Neural progenitor cell (in vitro differentiated cells): ENCODE measurements around the gene MYLK2. TPM values are rescaled to one million over a fixed set of nuclear protein-coding genes. Genes with fewer than 3 reads are reported as not detected.

ENCODE experiments used
- DNase-seq: peaks from one replicate; pipeline ENCODE4 v3.0.0-alpha.2; 2016; ENCODE audit warnings: low spot score
- H2AFZ ChIP-seq: fragments of 200-600 bp; sonication (generic); replicated peaks from 2 replicates; pipeline ENCODE4 v1.6.1; 2016; ENCODE audit warnings: antibody characterized with exemption
- H3F3A ChIP-seq: fragments of 200-600 bp; sonication (generic); 2 replicates; pipeline ENCODE4 v1.6.1; 2016; ENCODE audit warnings: antibody characterized with exemption, low read depth
- H3K27ac ChIP-seq: fragments of 200-600 bp; sonication (generic); 2 replicates; pipeline ENCODE4 v1.5.1; 2016; ENCODE audit warnings: mild to moderate bottlenecking
- H3K27me3 ChIP-seq: fragments of 200-600 bp; sonication (generic); 2 replicates; pipeline ENCODE4 v1.6.1; 2016; ENCODE audit warnings: mild to moderate bottlenecking, moderate library complexity
- H3K36me3 ChIP-seq: fragments of 200-600 bp; sonication (generic); 2 replicates; pipeline ENCODE4 v1.5.1; 2016
- H3K4me1 ChIP-seq: fragments of 200-600 bp; sonication (generic); 2 replicates; pipeline ENCODE4 v1.6.1; 2016; ENCODE audit warnings: mixed run types
- H3K4me2 ChIP-seq: fragments of 200-600 bp; sonication (generic); 2 replicates; pipeline ENCODE4 v1.6.1; 2016
- H3K4me3 ChIP-seq: fragments of 200-600 bp; sonication (generic); 2 replicates; pipeline ENCODE4 v1.5.1; 2016
- H3K79me2 ChIP-seq: fragments of 200-600 bp; sonication (generic); 2 replicates; pipeline ENCODE4 v1.6.1; 2016; ENCODE audit warnings: low read depth
- H3K9ac ChIP-seq: fragments of 200-600 bp; sonication (generic); 2 replicates; pipeline ENCODE4 v1.6.1; 2016
- H3K9me3 ChIP-seq: fragments of 200-600 bp; sonication (generic); 2 replicates; pipeline ENCODE4 v1.5.1; 2016; ENCODE audit warnings: low read depth
- H4K20me1 ChIP-seq: fragments of 200-600 bp; sonication (generic); 2 replicates; pipeline ENCODE4 v1.6.1; 2016; ENCODE audit warnings: low read depth
- H3K27ac Mint-ChIP-seq: 3 replicates; pipeline ENCODE4 v1.8.0; 2021; ENCODE audit warnings: mixed read lengths
- H3K27me3 Mint-ChIP-seq: 2 replicates; pipeline ENCODE4 v1.8.0; 2022; ENCODE audit warnings: low read depth, mild to moderate bottlenecking, inconsistent platforms, moderate library complexity, mixed read lengths; ENCODE audit not compliant: insufficient read depth
- H3K36me3 Mint-ChIP-seq: 3 replicates; pipeline ENCODE4 v1.8.0; 2021; ENCODE audit warnings: mixed read lengths
- H3K4me1 Mint-ChIP-seq: 3 replicates; pipeline ENCODE4 v1.8.0; 2021; ENCODE audit warnings: mixed read lengths
- H3K4me3 Mint-ChIP-seq: 3 replicates; pipeline ENCODE4 v1.8.0; 2021; ENCODE audit warnings: mild to moderate bottlenecking, moderate library complexity, mixed read lengths
- H3K9me3 Mint-ChIP-seq: 3 replicates; pipeline ENCODE4 v1.8.0; 2020; ENCODE audit warnings: mixed read lengths
- EZH2 ChIP-seq: fragments of 200-600 bp; sonication (generic); IDR thresholded peaks from 2 replicates; pipeline ENCODE4 v1.6.1; 2017; ENCODE audit warnings: antibody characterized with exemption, mild to moderate bottlenecking, moderate library complexity
- EZH2phosphoT487 ChIP-seq: fragments of 200-600 bp; sonication (generic); IDR thresholded peaks from 2 replicates; pipeline ENCODE4 v1.6.1; 2017; ENCODE audit warnings: antibody characterized with exemption
- total RNA-seq: library from RNA; depleted of rRNA; stranded (reverse); fragments of >200 nt; gene quantifications from 2 replicates; pipeline ENCODE4 v1.2.3, GENCODE V29; 2015; ENCODE audit warnings: low replicate concordance
- TF ChIP-seq, protein P1 (sequence below): fragments of 200-600 bp; sonication (generic); IDR thresholded peaks from 2 replicates; pipeline ENCODE4 v1.5.1; 2017; ENCODE audit warnings: antibody characterized with exemption, mild to moderate bottlenecking

Gene MYLK2
- total RNA-seq, 1 donor from 2014 or later: not detected

DNA sequence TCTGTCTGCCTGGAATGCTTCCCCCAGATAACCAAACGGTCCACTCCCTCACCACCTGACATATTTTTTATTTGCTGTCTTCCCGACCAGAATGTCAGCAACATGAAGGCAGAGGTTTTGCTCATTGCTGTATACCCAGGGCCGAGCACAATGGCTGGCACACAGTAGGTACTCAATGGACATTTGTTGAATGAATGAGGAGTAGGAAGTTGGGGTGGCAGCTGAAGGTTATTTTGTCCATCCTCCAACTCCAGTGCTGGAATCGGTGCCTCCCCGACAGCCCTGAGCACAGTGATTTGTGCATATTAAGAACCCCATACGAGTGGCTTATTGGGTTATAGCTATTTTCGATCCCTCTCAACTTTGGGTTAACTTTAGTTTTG, 40.8 kb downstream of the MYLK2 start:
- Mint-ChIP-seq H3K36me3 (no peaks in the 10 kb centered on the region), H3K27me3 (peaks cover 6% of the 10 kb centered on the region), H3K4me3 (peak overlapping the region; percentile 82), H3K4me1 (peaks cover 25% of the 10 kb centered on the region), H3K27ac (no peak overlapping the region), H3K9me3 (no peaks in the 10 kb centered on the region)
- Histone ChIP-seq H3K4me3 (peak overlapping the region; percentile 83), H3K9me3 (no peaks in the 10 kb centered on the region), H2AFZ (no peak overlapping the region), H3K27ac (no peak overlapping the region), H3K79me2 (no peaks in the 10 kb centered on the region), H3K9ac (no peak overlapping the region), H3K27me3 (peaks cover 6% of the 10 kb centered on the region), H4K20me1 (no peaks in the 10 kb centered on the region), H3K4me1 (peaks cover 11% of the 10 kb centered on the region), H3F3A (peaks cover 28% of the 10 kb centered on the region), H3K4me2 (peak overlapping the region; percentile 96), H3K36me3 (no peaks in the 10 kb centered on the region)
- no peak for TF ChIP-seq EZH2
- TF ChIP-seq EZH2phosphoT487: no peak
- TF ChIP-seq, protein P1, sequence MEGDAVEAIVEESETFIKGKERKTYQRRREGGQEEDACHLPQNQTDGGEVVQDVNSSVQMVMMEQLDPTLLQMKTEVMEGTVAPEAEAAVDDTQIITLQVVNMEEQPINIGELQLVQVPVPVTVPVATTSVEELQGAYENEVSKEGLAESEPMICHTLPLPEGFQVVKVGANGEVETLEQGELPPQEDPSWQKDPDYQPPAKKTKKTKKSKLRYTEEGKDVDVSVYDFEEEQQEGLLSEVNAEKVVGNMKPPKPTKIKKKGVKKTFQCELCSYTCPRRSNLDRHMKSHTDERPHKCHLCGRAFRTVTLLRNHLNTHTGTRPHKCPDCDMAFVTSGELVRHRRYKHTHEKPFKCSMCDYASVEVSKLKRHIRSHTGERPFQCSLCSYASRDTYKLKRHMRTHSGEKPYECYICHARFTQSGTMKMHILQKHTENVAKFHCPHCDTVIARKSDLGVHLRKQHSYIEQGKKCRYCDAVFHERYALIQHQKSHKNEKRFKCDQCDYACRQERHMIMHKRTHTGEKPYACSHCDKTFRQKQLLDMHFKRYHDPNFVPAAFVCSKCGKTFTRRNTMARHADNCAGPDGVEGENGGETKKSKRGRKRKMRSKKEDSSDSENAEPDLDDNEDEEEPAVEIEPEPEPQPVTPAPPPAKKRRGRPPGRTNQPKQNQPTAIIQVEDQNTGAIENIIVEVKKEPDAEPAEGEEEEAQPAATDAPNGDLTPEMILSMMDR: no peak
- DNase-seq: no peak

DNA sequence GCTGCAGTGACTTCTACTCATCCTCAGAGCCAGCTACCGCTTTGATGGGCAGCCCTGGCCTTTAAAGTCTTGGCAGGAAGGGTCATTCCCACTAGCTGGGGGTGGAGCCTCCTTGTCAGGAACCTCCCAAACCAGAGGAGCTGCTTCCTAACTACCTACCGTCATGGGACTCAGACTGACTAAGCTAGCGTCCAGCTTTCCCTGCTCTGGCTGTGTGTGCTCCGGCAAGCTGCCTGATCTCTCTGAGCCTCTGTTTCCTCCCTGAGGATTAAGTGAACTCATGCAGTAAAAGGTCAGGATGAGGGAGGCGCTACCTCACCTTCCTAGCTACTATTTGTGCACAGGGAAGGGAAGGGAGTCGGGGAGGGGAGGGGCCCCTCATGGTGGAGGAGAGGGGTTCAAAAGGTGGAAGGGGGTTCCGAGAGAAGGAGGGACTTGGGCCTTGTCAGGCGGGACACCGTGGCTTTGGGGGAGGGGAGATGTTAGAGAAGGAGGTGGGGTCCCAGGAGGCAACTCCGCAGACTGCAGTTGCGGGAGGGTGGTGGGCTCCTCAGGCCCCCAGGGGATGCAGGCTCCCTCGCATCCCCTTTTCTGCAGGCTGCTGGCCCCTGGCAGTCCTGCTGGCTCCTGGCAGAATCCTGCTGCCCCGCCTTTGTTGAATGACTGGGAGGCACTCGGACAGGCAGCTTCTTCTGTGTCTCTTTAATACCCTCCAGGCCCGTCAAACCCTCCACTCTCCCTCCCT, 41.4 kb downstream of the MYLK2 start:
- peak overlapping the region; percentile 43 for H3K9ac ChIP-seq

DNA sequence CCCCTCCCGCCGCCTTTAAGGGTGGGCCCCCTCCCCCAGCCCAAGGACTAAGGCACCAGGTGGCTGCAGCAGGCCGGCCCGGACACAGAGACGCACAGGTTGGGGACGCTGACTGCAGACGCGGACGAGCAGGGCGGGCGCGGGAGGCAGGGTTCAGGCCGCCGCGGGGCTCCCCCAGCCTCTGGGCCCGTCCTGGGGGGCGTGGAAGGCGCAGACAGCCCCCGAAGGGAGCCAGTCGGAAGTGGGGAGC, 41.9 kb downstream of the MYLK2 start:
- no peak overlapping the region for H3K27ac Mint-ChIP-seq
- Histone ChIP-seq H3K27ac (no peak overlapping the region), H3K79me2 (no peaks in the 10 kb centered on the region), H3K36me3 (no peaks in the 10 kb centered on the region), H3K4me1 (peaks cover 11% of the 10 kb centered on the region), H3K4me2 (peak overlapping the region; percentile 96), H4K20me1 (no peaks in the 10 kb centered on the region), H3K9me3 (no peaks in the 10 kb centered on the region), H2AFZ (peak overlapping the region; percentile 54), H3F3A (peaks cover 28% of the 10 kb centered on the region), H3K4me3 (peak overlapping the region; percentile 83), H3K27me3 (peaks cover 6% of the 10 kb centered on the region), H3K9ac (peak overlapping the region; percentile 43)
- peak overlapping the region; percentile 82 for H3K4me3 Mint-ChIP-seq
- H3K27me3 Mint-ChIP-seq: peaks cover 11% of the 10 kb centered on the region
- peaks cover 35% of the 10 kb centered on the region for H3K4me1 Mint-ChIP-seq
- no peak for DNase-seq
- H3K9me3 Mint-ChIP-seq: no peaks in the 10 kb centered on the region
- TF ChIP-seq, protein P1: no peak
- TF ChIP-seq EZH2: no peak
- TF ChIP-seq EZH2phosphoT487: no peak
- no peaks in the 10 kb centered on the region for H3K36me3 Mint-ChIP-seq

More for the DNA sequence above, 41.4 kb downstream of the MYLK2 start:
- Histone ChIP-seq H4K20me1 (no peaks in the 10 kb centered on the region), H3F3A (peaks cover 28% of the 10 kb centered on the region), H3K79me2 (no peaks in the 10 kb centered on the region), H3K27ac (no peak overlapping the region), H3K9me3 (no peaks in the 10 kb centered on the region), H3K4me1 (peaks cover 11% of the 10 kb centered on the region), H3K36me3 (no peaks in the 10 kb centered on the region), H3K27me3 (peaks cover 6% of the 10 kb centered on the region), H3K4me2 (peak overlapping the region; percentile 96), H3K4me3 (peak overlapping the region; percentile 83), H2AFZ (peak overlapping the region; percentile 54)
- Mint-ChIP-seq H3K4me3 (peak overlapping the region; percentile 82), H3K27ac (no peak overlapping the region), H3K9me3 (no peaks in the 10 kb centered on the region), H3K4me1 (peaks cover 30% of the 10 kb centered on the region), H3K36me3 (no peaks in the 10 kb centered on the region), H3K27me3 (peaks cover 6% of the 10 kb centered on the region)
- DNase-seq: peak; percentile 87
- TF ChIP-seq EZH2 (no peak), EZH2phosphoT487 (no peak)
- TF ChIP-seq, protein P1: no peak
